Right lobe of liver (tissue), 4 donors: ENCODE results near the gene COA1.

Experiments used
- CTCF ChIP-seq, 4 donors: fragments of 200-600 bp in 3 of 4; fragments of 450-650 bp in 1 of 4; IDR thresholded peaks; one replicate each; pipeline versions ENCODE4 v1.5.1 to v1.8.0; 2016 to 2022; ENCODE audit warnings: antibody characterized with exemption in 4 of 4, mild to moderate bottlenecking in 2 of 4
- POLR2A ChIP-seq: fragments of 450-650 bp; IDR thresholded peaks from one replicate; pipeline ENCODE4 v1.6.1; 2017; ENCODE audit warnings: antibody characterized with exemption, mild to moderate bottlenecking
- donor health status: DM: no; HTN: no; CAD: no.
- donor health status: DM: no; HTN: no; CAD: no.
- donor health status: DM: no; HTN: yes; CAD: no.

- TF ChIP-seq CTCF (IDR thresholded peaks at IDR 0.05) (no peak), POLR2A (no peak)
These were observed 42.3 kb downstream of the COA1 start for GRCh38 chr7:43686991-43687390.
